ENCODE results near the gene C10orf90. TPM values are rescaled to one million over a fixed set of nuclear protein-coding genes. Genes with fewer than 3 reads are reported as not detected.

C10orf90 gene
- total and polyA plus RNA-seq, 7 donors = 0.01 to 0.39 (median 0.07) TPM; not detected in 4

- WGBS, 3 donors = 93 to 94% (median 93%) methylated on average over 11 of the region's 11 CpGs
- Histone ChIP-seq H3K36me3 (ENCODE audit: insufficient read depth in 1 of 2, low read depth in 1 of 2) (no peaks in the 10 kb centered on the region), H3K4me3 (no peak overlapping the region), H3K9me3 (no peaks in the 10 kb centered on the region), H3K27me3 (ENCODE audit: insufficient read depth in 3 of 3, low read length in 2 of 3) (no peaks in the 10 kb centered on the region), H3K4me1 (no peaks in the 10 kb centered on the region), H3K27ac (no peak overlapping the region)
- DNase-seq (no peak), ATAC-seq (no peak)
- intact Hi-C loops (cut with DNase I) = no loop called here
- TF ChIP-seq CTCF (IDR thresholded peaks at IDR 0.05) = no peak
These were observed 40.4 kb downstream of the C10orf90 start for GRCh38 chr10:126629925-126630624.

- Histone ChIP-seq H3K9me3 (no peaks in the 10 kb centered on the region), H3K4me1 (no peaks in the 10 kb centered on the region), H3K36me3 (ENCODE audit: insufficient read depth in 1 of 2, low read depth in 1 of 2) (no peaks in the 10 kb centered on the region), H3K4me3 (no peak overlapping the region), H3K27ac (no peak overlapping the region), H3K27me3 (ENCODE audit: insufficient read depth in 3 of 3, low read length in 2 of 3) (no peaks in the 10 kb centered on the region)
- DNase-seq = no peak
- intact Hi-C loops (cut with DNase I) = no loop called here
- WGBS, 3 donors = 46 to 66% (median 51%) methylated on average over 3 of the region's 3 CpGs
- ATAC-seq = no peak
- no peak for TF ChIP-seq CTCF (IDR thresholded peaks at IDR 0.05)
These were observed 41.7 kb downstream of the C10orf90 start for GRCh38 chr10:126628746-126629145.

GRCh38 chr10:126621846-126622245, 48.6 kb downstream of the C10orf90 start:
- Histone ChIP-seq H3K36me3 (ENCODE audit: insufficient read depth in 1 of 2, low read depth in 1 of 2) (no peaks in the 10 kb centered on the region), H3K27ac (no peak overlapping the region), H3K4me1 (no peaks in the 10 kb centered on the region), H3K27me3 (ENCODE audit: insufficient read depth in 3 of 3, low read length in 2 of 3) (no peaks in the 10 kb centered on the region), H3K4me3 (no peak overlapping the region), H3K9me3 (no peaks in the 10 kb centered on the region)
- 87 to 97% (median 91%) methylated on average over 7 of the region's 7 CpGs for WGBS, 3 donors
- no peak for DNase-seq
- intact Hi-C loops (cut with DNase I) = no loop called here
- no peak for ATAC-seq
- no peak for TF ChIP-seq CTCF (IDR thresholded peaks at IDR 0.05)

- Histone ChIP-seq H3K27ac (no peak overlapping the region), H3K9me3 (no peaks in the 10 kb centered on the region), H3K4me3 (no peak overlapping the region), H3K27me3 (ENCODE audit: insufficient read depth in 3 of 3, low read length in 2 of 3) (no peaks in the 10 kb centered on the region), H3K36me3 (ENCODE audit: insufficient read depth in 1 of 2, low read depth in 1 of 2) (no peaks in the 10 kb centered on the region), H3K4me1 (no peaks in the 10 kb centered on the region)
- ATAC-seq = no peak
- intact Hi-C loops (cut with DNase I) = no loop called here
- DNase-seq = no peak
- WGBS, 3 donors = 69 to 76% (median 76%) methylated on average over 1 of the region's 1 CpG
- TF ChIP-seq CTCF (IDR thresholded peaks at IDR 0.05) = no peak
These were observed 52.0 kb downstream of the C10orf90 start for GRCh38 chr10:126618466-126618865.

- H3K27ac ChIP-seq = no peak overlapping the region
- WGBS, 3 donors = 71 to 79% (median 78%) methylated on average over 3 of the region's 3 CpGs
- DNase-seq = no peak
- no peak for TF ChIP-seq CTCF (IDR thresholded peaks at IDR 0.05)
- H3K4me3 ChIP-seq = no peak overlapping the region
- no peaks in the 10 kb centered on the region for H3K27me3 ChIP-seq (ENCODE audit: insufficient read depth in 3 of 3, low read length in 2 of 3)
- H3K9me3 ChIP-seq = no peaks in the 10 kb centered on the region
- ATAC-seq = no peak
- intact Hi-C loops (cut with DNase I) = no loop called here
- H3K36me3 ChIP-seq (ENCODE audit: insufficient read depth in 1 of 2, low read depth in 1 of 2) = no peaks in the 10 kb centered on the region
- H3K4me1 ChIP-seq = no peaks in the 10 kb centered on the region
These were observed 52.8 kb downstream of the C10orf90 start for GRCh38 chr10:126617733-126618132.

All from psoas muscle (tissue), 8 donors.